KBM-7 (cell line): ENCODE measurements around the gene BMP8B.
A peak's percentile ranks its signal among the peaks of the same experiment; 100 is the strongest.

Experiments
- DNase-seq: peaks from one replicate; pipeline ENCODE4 v3.0.0-alpha.2; 2015
- in situ Hi-C: fragments of 300-500 bp; cut with MboI; formaldehyde crosslinking; loops from 2 replicates; pipeline ENCODE4 v1.14.3; 2020; ENCODE audit warnings: low sequenced_read_pairs, low pct_unique_long_range_greater_than_20kb, mixed read lengths

Gene BMP8B

DNA sequence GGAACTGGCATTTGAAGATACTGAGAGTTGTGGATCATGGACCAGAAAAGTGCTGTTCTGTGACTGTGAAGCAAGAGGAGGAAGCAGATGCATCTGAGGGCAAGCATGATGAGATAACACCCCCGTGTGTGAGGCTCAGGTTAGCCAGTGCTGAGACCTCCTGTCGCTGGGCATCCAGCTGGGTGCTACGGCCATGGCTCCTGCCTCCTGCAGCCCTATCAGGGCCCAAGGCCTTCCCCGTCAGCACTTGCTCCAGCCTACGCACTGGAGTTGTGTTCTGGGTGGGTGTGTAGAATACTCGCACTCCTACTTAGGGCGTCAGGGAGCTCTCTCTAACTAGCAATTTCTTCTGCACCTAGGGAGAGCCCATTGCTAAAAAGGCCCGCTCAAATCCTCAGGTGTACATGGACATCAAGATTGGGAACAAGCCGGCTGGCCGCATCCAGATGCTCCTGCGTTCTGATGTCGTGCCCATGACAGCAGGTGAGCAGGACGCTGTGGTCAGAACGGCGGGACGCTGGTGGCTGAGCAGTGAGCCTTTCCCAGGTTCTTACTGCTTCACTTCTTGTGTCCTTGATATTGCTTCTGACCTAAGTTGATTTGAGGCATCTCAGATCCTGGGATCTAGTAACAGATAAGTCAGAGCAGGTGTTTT lies 43.5 kb downstream of the BMP8B start:
- in situ Hi-C loops, result no loop called here

DNA sequence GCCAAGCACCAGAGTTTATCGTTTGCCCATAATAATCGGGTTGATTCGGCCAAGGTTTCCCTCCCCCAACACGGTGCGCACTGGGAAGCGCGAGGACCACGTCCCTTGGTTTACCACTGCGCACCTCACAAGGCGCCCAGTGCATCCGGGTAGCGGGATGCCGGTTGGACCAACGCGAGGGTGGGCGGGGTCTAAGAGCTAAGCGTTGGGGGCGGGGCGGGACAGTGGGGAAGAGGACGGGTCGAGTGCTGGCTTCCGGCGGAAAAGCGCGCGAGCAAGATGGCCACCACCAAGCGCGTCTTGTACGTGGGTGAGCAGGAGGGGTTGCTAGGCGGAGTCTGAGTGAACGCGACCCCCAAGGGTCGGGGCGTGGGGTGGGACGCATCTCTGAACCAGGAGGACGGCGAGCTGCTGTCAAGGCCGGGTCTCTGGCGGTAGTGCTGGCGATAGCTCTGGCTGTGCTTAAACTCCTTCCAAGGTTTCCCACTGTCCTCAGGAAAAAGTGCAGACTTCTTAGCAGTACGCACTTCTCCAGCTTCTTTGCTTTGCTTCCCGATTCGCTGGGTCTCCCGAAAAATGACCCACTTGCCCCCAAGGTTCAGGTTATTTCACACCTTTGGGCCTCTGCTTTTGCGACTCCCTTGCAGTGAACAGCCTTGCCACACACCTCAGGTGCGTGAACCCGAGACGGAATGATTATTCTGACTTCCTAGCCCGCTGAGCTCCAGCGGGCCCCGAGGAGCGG lies 49.9 kb downstream of the BMP8B start, which contains the start of gene PPIE:
Gene PPIE, plus strand, starts transcription at position 261 of the 745 bp plus-strand sequence. Its CDS starts 19 bp downstream, at position 280.
- in situ Hi-C loops, result no loop called here
- DNase-seq, result peak; percentile 85

More for the DNA sequence above, 43.5 kb downstream of the BMP8B start:
- no peak for DNase-seq

DNA sequence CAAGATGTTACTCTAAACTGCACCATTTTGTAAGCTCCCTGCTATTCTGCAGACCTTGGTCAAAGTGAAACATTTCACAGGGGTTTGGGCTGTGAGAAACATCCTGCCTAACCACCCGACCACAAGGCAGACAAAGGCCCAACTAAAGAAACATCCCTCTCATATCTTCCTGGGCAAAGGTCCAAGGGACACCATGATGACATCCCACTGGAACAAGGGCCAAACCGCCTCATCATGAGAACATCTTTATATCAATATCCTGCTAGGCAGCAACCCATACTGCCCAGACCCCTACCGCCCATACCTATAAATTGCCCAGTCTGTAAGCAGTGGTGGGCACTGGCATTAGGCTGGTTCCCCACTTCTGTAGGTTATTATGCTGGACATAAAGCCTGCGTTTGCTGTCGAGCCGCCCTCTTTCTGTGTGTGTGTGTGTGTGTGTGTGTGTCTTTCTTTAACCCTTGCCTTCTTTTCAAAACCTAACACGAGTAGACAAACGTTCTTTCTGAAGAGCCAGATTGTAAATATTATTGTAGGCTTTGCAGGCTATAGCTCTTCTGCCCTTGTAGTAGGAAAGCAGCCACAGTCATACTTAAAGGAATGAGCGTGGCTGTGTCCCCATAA lies 51.0 kb downstream of the BMP8B start:
- DNase-seq, result no peak
- in situ Hi-C loops, result no loop called here

DNA sequence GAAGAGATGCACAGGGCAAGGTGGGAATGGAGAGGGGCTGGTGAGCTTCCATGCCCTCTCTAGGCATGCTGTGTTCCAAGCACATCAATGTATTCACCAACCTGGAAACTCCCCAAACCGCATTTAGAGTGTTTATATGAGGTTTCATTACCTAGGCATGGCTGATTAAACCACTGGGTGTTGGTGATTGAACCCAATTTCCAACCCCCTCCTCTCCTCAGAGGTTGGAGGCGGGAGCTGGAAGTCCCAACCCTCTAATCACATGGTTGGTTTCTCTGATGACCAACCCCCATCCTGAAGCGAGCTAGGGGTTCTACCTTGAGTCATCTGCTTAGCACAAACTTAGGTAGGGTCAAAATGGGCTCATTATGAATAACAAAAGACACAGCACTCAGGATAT lies 52.9 kb downstream of the BMP8B start:
- no peak for DNase-seq
- in situ Hi-C loops, result no loop called here

DNA sequence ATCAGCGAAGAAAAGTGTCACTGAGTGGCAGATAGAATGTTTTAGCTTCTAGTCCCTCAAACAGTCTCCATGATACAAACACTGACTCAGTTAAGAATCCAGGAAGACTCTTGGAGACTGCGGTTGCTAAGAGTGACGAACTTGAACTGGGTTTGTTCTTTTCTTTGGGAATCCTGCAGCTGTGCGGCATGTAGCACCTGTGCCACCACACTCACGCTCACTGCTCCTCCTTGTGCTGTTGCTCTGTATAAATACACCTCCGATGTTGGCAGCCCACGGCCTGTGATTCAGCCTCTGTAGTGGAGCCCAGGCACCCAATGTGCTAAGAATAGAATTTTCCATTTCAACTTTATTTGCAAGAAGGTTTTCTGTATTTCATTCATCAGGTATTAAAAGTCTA lies 55.5 kb downstream of the BMP8B start:
- DNase-seq, result no peak
- in situ Hi-C loops, result no loop called here

DNA sequence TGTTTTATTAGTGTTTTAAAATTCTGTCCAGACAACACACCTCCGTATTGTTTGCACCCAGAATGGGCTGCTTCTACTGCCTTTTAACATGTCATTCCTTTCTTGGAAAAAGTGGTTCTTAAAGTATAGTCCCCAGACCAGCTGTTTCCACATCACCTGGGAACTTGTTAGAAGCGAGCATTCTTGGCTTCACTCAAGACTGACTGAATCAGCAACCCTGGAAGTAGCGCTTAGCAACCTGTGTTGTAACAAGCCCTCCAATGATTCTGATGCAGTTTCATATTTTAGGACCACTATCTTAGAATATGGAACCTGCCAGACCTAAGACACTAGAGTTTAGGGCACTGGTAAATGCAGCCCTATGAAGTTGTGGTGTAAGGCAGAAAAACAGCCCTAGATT lies 55.9 kb downstream of the BMP8B start:
- in situ Hi-C loops, result no loop called here

DNA sequence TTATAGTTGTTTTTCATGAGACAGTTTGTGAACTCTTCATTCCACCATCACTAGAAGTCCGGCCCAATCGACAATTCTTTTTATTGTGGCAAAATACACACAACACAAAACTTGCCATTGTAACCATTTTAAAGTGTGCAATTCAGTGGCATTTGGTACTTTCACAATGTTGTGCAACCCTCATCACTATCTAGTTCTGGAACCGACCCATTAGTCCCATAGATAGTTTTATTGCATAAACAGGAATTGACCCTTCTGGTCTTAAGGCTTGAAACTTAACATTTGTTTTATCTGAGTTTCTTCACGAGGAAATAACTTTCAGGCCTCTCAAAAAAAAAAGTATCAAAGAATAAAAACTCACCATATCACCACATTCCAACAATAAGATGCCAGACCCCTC lies 58.8 kb downstream of the BMP8B start:
- in situ Hi-C loops, result no loop called here
- DNase-seq, result no peak

More for the DNA sequence above, 55.9 kb downstream of the BMP8B start:
- no peak for DNase-seq

DNA sequence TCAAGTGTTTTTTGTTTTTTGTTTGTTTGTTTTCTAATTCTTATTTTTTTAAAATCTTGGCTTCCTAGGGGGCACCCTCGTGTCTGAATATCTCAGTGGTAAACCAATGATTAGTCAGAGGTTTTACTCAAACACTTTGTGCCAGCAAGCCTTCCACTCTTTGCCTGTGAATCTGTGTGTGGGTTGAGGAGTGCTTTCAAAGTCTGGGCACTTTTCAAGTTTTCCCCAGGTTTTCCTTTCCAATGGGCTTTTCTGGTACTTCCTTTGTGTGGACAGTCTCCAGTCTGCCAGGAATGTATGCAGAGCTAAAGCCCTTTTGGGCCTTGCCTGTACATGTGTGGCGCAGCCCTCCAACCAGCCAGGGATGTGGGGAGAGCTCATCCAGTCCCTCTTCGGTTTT lies 59.6 kb downstream of the BMP8B start:
- in situ Hi-C loops, result no loop called here
- no peak for DNase-seq

DNA sequence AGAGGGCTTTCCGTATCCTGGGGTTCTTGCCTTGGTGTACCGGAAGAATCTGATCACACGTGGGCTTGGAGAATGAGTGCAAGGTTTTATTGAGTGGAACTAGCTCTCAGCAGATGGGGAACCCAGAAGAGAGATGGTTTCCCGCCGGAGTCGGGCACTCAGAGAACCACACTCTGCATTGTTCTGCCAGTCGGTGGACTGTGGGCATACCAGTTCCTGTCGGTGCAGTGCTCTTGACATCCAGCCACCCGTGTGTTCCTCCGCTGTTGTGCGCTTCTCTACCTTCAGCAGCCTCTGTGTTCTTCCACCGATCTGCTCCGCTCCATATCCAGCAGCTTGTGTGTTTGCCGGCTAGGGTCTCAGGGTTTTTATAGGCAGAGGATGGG lies 60.7 kb downstream of the BMP8B start:
- DNase-seq, result no peak
- in situ Hi-C loops, result no loop called here

DNA sequence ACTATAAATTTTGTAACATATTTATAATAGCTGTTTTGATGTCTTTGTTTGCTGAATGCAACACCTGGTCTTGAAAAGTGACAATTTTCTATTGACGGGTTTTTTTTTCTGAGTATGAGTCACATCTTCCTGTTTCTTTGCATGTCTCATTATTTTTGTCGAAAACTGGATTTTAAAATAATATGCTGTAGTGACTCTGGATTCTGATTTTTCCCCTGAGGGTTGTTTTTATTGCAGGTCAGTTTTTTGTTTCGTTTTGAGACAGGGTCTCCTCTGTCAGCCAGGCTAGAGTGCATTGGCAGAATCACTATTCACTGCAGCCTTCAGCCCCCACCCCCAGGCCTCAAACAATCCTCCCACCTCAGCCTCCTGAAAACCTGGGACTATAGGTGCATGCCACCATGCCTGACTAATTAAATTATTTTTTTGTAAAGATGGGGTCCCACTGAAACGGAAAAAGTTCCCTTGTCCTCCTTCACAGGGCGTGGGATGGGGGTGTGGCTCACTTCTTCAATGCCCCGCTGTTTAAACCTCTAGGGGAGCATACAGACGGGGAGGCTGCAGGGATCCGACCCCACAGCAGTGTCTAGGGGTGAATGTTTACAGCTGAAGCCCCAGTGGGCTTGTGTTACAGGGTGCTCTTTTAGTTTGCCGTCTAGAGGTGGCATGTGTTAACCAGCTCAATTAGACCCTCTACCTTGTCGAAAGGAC lies 61.3 kb downstream of the BMP8B start:
- no peak for DNase-seq
- in situ Hi-C loops, result no loop called here

DNA sequence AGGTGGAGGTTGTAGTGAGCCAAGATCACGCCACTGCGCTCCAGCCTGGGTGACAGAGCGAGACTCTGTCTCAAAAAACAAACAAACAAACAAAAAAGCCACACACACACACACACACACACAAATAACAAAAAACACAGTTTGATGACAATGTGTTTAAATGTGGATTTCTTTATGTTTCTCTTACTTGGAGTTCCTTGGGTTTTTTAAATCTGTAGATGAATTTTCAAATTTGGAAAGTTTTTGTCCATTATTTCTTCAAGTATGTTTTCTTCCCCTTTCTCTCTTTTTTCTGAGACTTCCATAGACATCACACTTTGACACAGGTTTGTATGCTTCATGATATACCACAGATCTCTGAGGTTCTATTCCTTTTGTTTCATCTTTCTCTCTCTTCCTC lies 62.1 kb downstream of the BMP8B start:
- in situ Hi-C loops, result no loop called here
- DNase-seq, result no peak

DNA sequence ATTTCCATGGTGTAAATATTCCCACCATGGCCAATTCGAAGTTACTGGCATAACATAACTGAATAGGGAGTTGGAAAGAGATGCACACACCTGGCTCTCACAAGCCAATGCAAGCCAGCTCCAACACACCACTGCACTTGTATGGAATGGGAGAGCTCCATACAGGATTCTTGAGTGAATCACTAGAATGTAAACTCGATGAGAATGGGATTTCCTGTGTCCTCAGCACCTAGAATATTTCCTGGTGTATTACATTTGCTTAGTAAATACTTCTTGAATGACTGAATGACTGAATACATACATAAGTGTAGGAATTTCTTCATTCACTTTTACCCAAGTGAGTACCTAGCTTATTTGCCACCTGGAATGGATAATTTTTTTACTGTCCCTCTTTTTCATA lies 66.2 kb downstream of the BMP8B start:
- DNase-seq, result no peak
- in situ Hi-C loops, result no loop called here

DNA sequence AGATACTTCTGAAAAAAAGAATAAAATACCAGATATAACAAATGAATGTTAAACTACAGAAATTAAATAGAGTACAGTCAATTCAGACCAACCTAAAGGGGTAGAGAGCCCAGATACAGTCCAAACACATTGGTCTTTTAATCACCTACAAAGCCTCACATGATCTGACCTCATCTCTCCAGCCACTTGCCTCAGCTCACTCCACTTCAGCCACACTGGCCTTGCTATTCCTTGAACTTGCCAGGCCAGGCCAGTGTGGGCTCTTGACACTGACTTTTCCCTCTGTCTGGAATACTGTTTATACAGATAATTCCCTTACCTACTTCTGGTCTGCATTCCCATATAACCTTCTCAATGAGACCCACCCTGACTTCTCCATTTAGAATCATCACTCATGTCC lies 67.0 kb downstream of the BMP8B start:
- DNase-seq, result no peak
- in situ Hi-C loops, result no loop called here

DNA sequence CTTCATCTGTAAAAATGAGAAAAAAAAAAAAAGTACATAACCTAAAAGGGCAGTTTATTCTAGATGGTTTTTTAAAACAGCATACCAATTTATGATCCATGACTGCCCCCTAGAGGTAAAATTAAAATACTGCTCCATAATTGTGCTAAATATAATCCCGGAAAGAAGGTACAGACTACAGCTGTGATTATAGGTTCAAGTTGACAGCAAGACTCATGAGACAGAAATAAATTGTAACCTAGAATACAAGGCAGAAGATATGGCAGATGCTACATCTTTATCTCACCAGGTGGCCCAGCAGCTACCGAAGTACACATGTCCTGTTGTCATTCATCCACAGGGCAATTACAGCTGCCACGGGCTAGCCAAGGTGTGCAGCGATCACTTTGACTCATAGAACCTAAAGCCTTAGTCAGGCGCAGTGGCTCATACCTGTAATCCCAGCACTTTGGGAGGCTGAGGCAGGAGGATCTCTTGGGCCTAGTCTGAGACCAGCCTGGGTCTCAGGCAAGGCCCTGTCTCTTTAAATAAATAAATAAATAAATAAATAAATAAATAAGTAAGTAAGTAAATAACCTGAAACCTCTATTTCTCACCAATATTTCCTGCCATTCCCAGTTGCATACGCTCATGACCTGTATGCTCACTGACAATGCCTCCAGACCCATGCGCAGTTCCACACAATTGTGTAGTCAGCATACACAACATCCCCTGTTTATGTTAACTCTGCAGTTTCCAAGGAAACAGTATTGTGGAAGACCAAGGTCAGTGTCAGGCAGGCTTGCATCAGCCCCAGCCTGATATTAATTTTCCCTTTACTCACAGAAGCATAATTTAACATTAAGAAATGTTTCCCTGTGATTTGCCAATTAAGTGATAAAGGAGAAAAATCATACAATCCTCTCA lies 68.3 kb downstream of the BMP8B start:
- peak; percentile 78 for DNase-seq
- in situ Hi-C loops, result no loop called here

DNA sequence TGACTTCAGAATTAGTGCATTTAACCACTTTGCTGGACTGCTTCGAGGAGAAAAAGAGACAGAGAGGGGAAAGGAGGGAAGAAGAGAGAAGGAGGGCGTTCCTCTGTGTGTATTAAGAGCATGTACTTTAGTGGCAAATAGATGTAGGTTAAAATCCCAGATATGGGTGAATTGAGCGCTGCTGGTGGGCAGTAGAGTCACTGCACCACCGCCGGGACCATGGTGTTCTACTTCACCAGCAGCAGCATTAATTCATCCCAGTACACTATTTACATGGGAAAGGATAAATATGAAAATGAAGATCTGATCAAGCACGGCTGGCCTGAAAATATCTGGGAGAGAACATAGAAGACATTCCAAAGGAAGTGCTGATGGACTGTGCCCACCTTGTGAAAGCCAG lies 70.9 kb downstream of the BMP8B start:
- in situ Hi-C loops, result no loop called here
- no peak for DNase-seq

DNA sequence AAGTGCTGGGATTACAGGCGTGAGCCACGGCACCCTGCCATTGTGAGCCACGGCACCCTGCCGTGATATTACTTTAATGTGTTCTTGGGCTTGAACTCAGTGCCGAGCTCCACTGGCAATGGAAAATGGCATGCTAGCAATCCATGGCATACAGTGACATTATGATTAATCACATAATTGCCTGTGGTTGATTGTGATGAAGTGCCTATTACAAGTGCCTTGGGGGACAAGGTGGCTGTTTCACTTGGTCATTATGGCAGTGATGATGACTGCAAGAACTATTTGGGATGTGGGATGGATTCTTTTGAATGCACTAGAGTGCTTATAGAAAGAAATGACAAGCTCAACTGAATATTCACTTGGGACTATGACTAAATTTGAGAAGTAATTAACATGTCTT lies 75.1 kb downstream of the BMP8B start:
- in situ Hi-C loops, result no loop called here
- no peak for DNase-seq

DNA sequence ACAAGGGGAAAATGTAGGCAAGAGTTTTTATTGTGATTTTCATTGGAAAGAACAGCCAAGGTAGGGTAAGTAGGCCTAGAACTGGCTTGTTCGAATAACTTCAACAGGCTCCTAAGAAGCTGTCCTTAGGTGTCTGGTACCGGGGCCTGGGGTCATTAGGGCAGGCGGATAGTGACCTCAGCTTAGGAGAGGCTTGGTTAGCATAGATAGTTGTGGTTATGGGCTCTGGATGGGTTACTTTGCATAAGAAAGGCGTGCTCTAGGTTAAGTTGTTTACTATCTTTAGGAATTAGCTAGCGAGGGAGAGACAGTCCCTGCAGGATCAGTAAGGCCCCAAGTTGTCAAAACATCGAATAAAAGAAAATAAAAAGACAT lies 76.7 kb downstream of the BMP8B start:
- no peak for DNase-seq
- in situ Hi-C loops, result no loop called here

DNA sequence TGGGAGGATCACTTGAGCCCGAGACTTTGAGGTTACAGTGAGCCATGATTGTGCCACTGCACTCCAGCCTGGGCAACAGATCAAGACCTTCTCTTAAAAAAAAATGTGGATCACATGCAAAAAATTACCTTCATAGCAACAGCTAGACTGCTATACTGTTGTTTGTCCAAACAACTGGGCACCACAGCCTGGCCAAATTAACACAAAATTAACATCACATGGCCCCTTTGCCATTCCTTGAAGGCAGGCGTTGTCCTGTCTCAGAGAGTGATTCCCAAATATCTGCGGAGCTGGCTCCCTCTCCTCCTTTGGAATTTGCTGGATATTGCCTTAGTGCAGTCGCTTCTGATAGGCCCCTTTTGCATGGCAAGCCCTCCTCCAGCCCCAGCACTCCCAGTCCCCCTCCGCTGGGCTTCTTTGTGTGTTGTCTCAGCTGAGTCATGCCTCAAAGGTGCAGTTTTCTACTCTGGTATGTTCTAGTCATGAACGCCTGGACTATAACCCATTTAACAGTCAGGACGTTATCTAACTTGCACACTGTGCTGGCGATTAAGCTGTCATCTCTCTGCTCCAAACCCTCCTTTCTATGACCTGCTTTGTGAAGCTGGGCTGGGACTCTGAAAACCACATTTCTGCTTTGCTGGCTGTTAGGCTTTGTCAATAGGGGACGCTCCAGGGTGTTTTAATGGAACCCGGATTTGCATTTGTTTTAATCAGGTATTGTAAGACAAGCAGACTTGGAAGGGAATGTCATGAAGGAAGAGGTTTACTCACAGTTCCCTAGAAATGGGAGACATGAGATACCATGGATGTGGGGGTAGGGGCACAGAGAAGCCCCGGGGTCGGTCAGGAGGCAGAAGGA lies 77.3 kb downstream of the BMP8B start:
- in situ Hi-C loops, result no loop called here
- no peak for DNase-seq
